MM.1S (cell line): ENCODE data around the gene PDGFRB.
A peak's percentile ranks its signal among the peaks of the same experiment; 100 is the strongest.

Experiments used
- DNase-seq: peaks from one replicate; pipeline ENCODE4 v3.0.0-alpha.2; 2015
- H2AFZ ChIP-seq: fragments of 300-600 bp; sonication (generic); 2 replicates; pipeline ENCODE4 v1.6.0; 2016; ENCODE audit warnings: antibody characterized with exemption, low read length
- H3F3A ChIP-seq: fragments of 300-600 bp; sonication (generic); 2 replicates; pipeline ENCODE4 v1.6.1; 2016; ENCODE audit warnings: mild to moderate bottlenecking, antibody characterized with exemption, low read length, moderate library complexity, mixed read lengths; ENCODE audit not compliant: insufficient read depth
- H3K27ac ChIP-seq: fragments of 300-600 bp; sonication (generic); 2 replicates; pipeline ENCODE4 v1.5.1; 2016; ENCODE audit warnings: mild to moderate bottlenecking, low read length
- H3K27me3 ChIP-seq: fragments of 300-600 bp; sonication (generic); replicated peaks from 2 replicates; pipeline ENCODE4 v1.6.0; 2016; ENCODE audit warnings: low read length; ENCODE audit not compliant: insufficient read depth
- H3K36me3 ChIP-seq: fragments of 300-600 bp; sonication (generic); replicated peaks from 2 replicates; pipeline ENCODE4 v1.6.1; 2016; ENCODE audit warnings: mild to moderate bottlenecking, low read length, mixed read lengths; ENCODE audit not compliant: insufficient read depth
- H3K4me1 ChIP-seq: fragments of 300-600 bp; sonication (generic); 2 replicates; pipeline ENCODE4 v1.6.1; 2016; ENCODE audit warnings: low read length, mixed read lengths
- H3K4me2 ChIP-seq: fragments of 300-600 bp; sonication (generic); 2 replicates; pipeline ENCODE4 v1.6.0; 2016; ENCODE audit warnings: low read depth, low read length
- H3K4me3 ChIP-seq: fragments of 300-600 bp; sonication (generic); 2 replicates; pipeline ENCODE4 v1.5.1; 2016; ENCODE audit warnings: low read length, mixed read lengths
- H3K79me2 ChIP-seq: fragments of 300-600 bp; sonication (generic); 2 replicates; pipeline ENCODE4 v1.6.1; 2016; ENCODE audit warnings: mixed run types, low read length, mixed read lengths
- H3K9ac ChIP-seq: fragments of 300-600 bp; sonication (generic); 2 replicates; pipeline ENCODE4 v1.6.1; 2016; ENCODE audit warnings: low read length, mixed read lengths
- H3K9me2 ChIP-seq: fragments of 300-600 bp; sonication (generic); replicated peaks from 2 replicates; pipeline ENCODE4 v1.6.1; 2016; ENCODE audit warnings: mild to moderate bottlenecking, low read length, mixed read lengths; ENCODE audit not compliant: insufficient read depth
- H3K9me3 ChIP-seq: fragments of 300-600 bp; sonication (generic); replicated peaks from 2 replicates; pipeline ENCODE4 v1.6.1; 2016; ENCODE audit warnings: mild to moderate bottlenecking, low read length, mixed read lengths; ENCODE audit not compliant: insufficient read depth
- H4K20me1 ChIP-seq: fragments of 300-600 bp; sonication (generic); 2 replicates; pipeline ENCODE4 v1.6.1; 2016; ENCODE audit warnings: mild to moderate bottlenecking, low read length, moderate library complexity, mixed read lengths; ENCODE audit not compliant: insufficient read depth
- EZH2 ChIP-seq: fragments of 300-600 bp; sonication (generic); optimal IDR thresholded peaks from 2 replicates; pipeline ENCODE3; 2017; ENCODE audit warnings: low read depth, mild to moderate bottlenecking, antibody characterized with exemption, low read length, mixed read lengths
- EZH2phosphoT487 ChIP-seq: fragments of 300-600 bp; sonication (generic); IDR thresholded peaks from 2 replicates; pipeline ENCODE4 v1.6.1; 2018; ENCODE audit warnings: antibody characterized with exemption, low read length
- TF ChIP-seq, protein P1 (sequence below): fragments of 300-600 bp; sonication (generic); IDR thresholded peaks from 2 replicates; pipeline ENCODE4 v1.5.1; 2016; ENCODE audit warnings: antibody characterized with exemption, low read length, mixed read lengths

Gene PDGFRB

DNA sequence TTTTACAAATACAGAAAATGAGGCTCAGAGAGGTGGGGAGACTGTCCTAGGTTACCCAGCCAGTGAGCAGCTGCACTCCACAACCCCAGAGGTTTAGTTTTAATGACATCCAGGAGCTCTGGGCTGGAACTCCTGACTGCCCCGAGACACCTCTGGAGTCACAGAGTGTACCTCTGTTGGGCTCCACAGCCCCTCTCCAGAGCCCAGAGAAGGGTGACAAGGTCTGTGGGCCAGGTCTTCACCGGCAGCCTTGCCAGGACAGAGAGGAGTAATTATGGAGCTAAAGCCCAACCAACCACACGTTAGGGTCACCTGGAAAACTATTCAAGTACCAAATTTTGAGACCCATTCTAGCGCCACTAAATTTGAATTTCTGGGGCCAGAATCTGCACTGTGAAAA lies 22.1 kb upstream of the PDGFRB start:
- H3K27ac ChIP-seq = no peak overlapping the region
- H3F3A ChIP-seq = no peaks in the 10 kb centered on the region
- no peaks in the 10 kb centered on the region for H3K4me1 ChIP-seq
- H3K4me3 ChIP-seq = no peak overlapping the region
- no peak overlapping the region for H3K4me2 ChIP-seq
- H3K79me2 ChIP-seq = no peaks in the 10 kb centered on the region
- no peaks in the 10 kb centered on the region for H3K36me3 ChIP-seq
- no peaks in the 10 kb centered on the region for H3K9me3 ChIP-seq
- no peak overlapping the region for H3K9ac ChIP-seq
- H2AFZ ChIP-seq = no peak overlapping the region
- H3K9me2 ChIP-seq = no peaks in the 10 kb centered on the region
- peaks cover 5% of the 10 kb centered on the region; the same call in 1 of the 2 replicates for H3K27me3 ChIP-seq
- TF ChIP-seq, protein P1, sequence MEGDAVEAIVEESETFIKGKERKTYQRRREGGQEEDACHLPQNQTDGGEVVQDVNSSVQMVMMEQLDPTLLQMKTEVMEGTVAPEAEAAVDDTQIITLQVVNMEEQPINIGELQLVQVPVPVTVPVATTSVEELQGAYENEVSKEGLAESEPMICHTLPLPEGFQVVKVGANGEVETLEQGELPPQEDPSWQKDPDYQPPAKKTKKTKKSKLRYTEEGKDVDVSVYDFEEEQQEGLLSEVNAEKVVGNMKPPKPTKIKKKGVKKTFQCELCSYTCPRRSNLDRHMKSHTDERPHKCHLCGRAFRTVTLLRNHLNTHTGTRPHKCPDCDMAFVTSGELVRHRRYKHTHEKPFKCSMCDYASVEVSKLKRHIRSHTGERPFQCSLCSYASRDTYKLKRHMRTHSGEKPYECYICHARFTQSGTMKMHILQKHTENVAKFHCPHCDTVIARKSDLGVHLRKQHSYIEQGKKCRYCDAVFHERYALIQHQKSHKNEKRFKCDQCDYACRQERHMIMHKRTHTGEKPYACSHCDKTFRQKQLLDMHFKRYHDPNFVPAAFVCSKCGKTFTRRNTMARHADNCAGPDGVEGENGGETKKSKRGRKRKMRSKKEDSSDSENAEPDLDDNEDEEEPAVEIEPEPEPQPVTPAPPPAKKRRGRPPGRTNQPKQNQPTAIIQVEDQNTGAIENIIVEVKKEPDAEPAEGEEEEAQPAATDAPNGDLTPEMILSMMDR = no peak
- TF ChIP-seq EZH2 (no peak), EZH2phosphoT487 (no peak)
- H4K20me1 ChIP-seq = no peaks in the 10 kb centered on the region
- no peak for DNase-seq

DNA sequence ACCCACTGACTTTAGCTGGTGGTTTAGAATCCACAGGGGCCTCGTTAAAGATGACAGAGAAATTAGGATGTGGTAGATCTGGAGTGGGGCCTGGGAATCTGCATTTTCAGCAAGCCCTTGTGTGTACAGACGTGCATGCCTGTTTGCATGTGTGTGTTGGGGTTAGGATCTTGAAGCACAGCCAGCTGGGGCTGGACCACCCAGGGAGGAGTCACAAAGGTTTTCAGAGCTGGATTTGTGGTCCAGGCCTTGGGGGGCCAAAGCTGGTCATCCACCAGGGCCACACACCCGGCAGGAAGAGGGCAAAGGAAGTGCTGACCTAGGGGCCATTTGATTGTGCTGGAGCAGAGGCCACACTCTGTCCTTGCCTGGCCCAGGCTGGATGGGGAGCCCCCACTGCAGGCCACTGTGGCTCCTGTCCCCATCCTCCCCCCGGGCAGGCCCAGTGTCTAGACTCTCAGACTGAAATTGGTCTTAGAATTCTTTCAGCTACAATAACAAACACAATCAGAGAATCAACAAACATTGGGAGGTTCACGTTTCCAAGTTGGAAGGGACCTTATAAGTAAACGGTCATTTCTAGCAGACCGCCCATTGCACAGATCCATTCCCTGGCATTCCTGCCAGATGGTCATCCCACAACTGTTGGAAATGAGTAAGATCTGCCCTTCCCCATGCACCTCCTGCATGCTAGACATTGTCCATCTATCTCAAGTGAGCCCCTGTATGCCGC lies 21.3 kb upstream of the PDGFRB start:
- Histone ChIP-seq H4K20me1 (no peaks in the 10 kb centered on the region), H3K27ac (no peak overlapping the region), H3K9me2 (no peaks in the 10 kb centered on the region), H3K9ac (no peak overlapping the region), H3K36me3 (no peaks in the 10 kb centered on the region), H3K79me2 (no peaks in the 10 kb centered on the region), H3F3A (no peaks in the 10 kb centered on the region), H3K27me3 (peaks cover 5% of the 10 kb centered on the region; the same call in 1 of the 2 replicates), H3K4me3 (no peak overlapping the region), H3K4me2 (no peak overlapping the region), H3K9me3 (no peaks in the 10 kb centered on the region), H3K4me1 (no peaks in the 10 kb centered on the region), H2AFZ (no peak overlapping the region)
- DNase-seq = no peak
- TF ChIP-seq EZH2 (no peak), EZH2phosphoT487 (no peak)
- TF ChIP-seq, protein P1 = no peak

DNA sequence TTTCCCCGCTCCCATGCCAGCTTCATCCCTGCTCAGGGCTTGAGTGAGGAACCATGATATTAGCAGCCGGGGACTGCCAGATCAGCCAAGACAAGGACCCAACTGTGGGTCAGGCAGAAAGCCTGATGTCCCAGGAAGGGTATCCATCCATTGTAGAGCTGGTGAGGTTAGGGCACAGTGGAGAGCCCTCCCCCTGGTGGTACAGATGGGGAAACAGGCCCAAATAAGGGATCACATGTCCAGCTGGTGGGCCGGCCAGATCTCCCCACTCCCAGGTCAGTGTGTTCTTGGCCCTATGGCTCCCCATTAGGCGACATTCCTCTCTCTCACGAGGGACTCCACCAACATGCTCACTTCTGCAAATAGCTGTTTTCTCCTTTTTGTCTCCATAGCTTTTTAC lies 19.9 kb upstream of the PDGFRB start:
- no peaks in the 10 kb centered on the region for H3K9me2 ChIP-seq
- no peaks in the 10 kb centered on the region for H3K36me3 ChIP-seq
- peaks cover 9% of the 10 kb centered on the region for H3K27me3 ChIP-seq
- peak; percentile 13 for DNase-seq
- no peaks in the 10 kb centered on the region for H3K79me2 ChIP-seq
- no peak overlapping the region for H3K4me3 ChIP-seq
- H3K4me1 ChIP-seq = no peaks in the 10 kb centered on the region
- no peaks in the 10 kb centered on the region for H3K9me3 ChIP-seq
- no peaks in the 10 kb centered on the region for H3F3A ChIP-seq
- no peak overlapping the region for H3K4me2 ChIP-seq
- no peak for TF ChIP-seq EZH2
- TF ChIP-seq, protein P1 = peak; percentile 42
- no peak overlapping the region for H3K9ac ChIP-seq
- H4K20me1 ChIP-seq = no peaks in the 10 kb centered on the region
- no peak overlapping the region for H2AFZ ChIP-seq
- H3K27ac ChIP-seq = no peak overlapping the region
